HG02798 (cell line): ENCODE measurements around the gene PGLYRP3.
A peak's percentile ranks its signal among the peaks of the same experiment; 100 is the strongest.

Experiments used
- ATAC-seq: cut with Tn5 transposase; IDR thresholded peaks from one replicate; pipeline ENCODE4 v1.9.1; 2021; ENCODE audit warnings: mild to moderate bottlenecking; ENCODE audit not compliant: unreplicated experiment, poor library complexity

PGLYRP3 gene

GRCh38 chr1:153312570-153313186 is at the start of gene PGLYRP3:
TSS of gene PGLYRP3 (minus strand) at chr1:153312952. CDS start at chr1:153310665, 2,287 bp downstream.
- no peak for ATAC-seq

- ATAC-seq: no peak
Measured at GRCh38 chr1:153362187-153362775, 49.5 kb upstream of the PGLYRP3 start.

- no peak for ATAC-seq
Measured at GRCh38 chr1:153361480-153362109, 48.8 kb upstream of the PGLYRP3 start.

GRCh38 chr1:153360592-153361479 is 48.1 kb upstream of the PGLYRP3 start:
- no peak for ATAC-seq

GRCh38 chr1:153360190-153360589 is 47.4 kb upstream of the PGLYRP3 start:
- no peak for ATAC-seq

GRCh38 chr1:153359241-153359640 is 46.5 kb upstream of the PGLYRP3 start:
- no peak for ATAC-seq

GRCh38 chr1:153358691-153358975 is 45.9 kb upstream of the PGLYRP3 start:
- no peak for ATAC-seq

GRCh38 chr1:153357853-153358690 is 45.3 kb upstream of the PGLYRP3 start, which contains the start of gene S100A9:
TSS of gene S100A9 (plus strand) at chr1:153357854. CDS start at chr1:153358284, 430 bp downstream.
- no peak for ATAC-seq

GRCh38 chr1:153357076-153357852 is 44.5 kb upstream of the PGLYRP3 start:
- ATAC-seq: no peak

- no peak for ATAC-seq
Measured at GRCh38 chr1:153356392-153357075, 43.8 kb upstream of the PGLYRP3 start.

GRCh38 chr1:153355445-153356071 is 42.8 kb upstream of the PGLYRP3 start:
- peak; percentile 43 for ATAC-seq

GRCh38 chr1:153354515-153355193 is 41.9 kb upstream of the PGLYRP3 start:
- ATAC-seq: no peak

- no peak for ATAC-seq
Measured at GRCh38 chr1:153353226-153353947, 40.6 kb upstream of the PGLYRP3 start.

GRCh38 chr1:153352523-153352922 is 39.8 kb upstream of the PGLYRP3 start:
- peak; percentile 38 for ATAC-seq

- ATAC-seq: no peak
Measured at GRCh38 chr1:153350321-153350957, 37.7 kb upstream of the PGLYRP3 start.
